K562 (cell line): ENCODE measurements around the gene WDR70. TPM values are rescaled to one million over a fixed set of nuclear protein-coding genes. Genes with fewer than 3 reads are reported as not detected.

Source experiments
- CHCHD3 ChIP-seq: fragments of 250-450 bp; sonication (Bioruptor Pico); IDR thresholded peaks from 2 replicates; pipeline ENCODE4 v2.1.2; 2022; ENCODE audit warnings: mild to moderate bottlenecking
- DNMT1 ChIP-seq: fragments of 450-650 bp; IDR thresholded peaks from 2 replicates; pipeline ENCODE4 v1.6.1; 2016; ENCODE audit warnings: antibody characterized with exemption, mild to moderate bottlenecking
- E2F3 ChIP-seq: fragments of 250-450 bp; sonication (Bioruptor Pico); IDR thresholded peaks from 2 replicates; pipeline ENCODE4 v1.4.0; 2020; ENCODE audit warnings: mild to moderate bottlenecking
- EHMT2 ChIP-seq: fragments of 450-650 bp; IDR thresholded peaks from 2 replicates; pipeline ENCODE4 v1.6.1; 2018; ENCODE audit warnings: antibody characterized with exemption
- ELF1 ChIP-seq: fragments of 200-800 bp; sonication (Bioruptor generic); IDR thresholded peaks from 2 replicates; pipeline ENCODE4 v1.6.1; 2016; ENCODE audit warnings: missing genetic modification characterization, missing compliant biosample characterization
- ELF2 ChIP-seq: fragments of 250-450 bp; sonication (Bioruptor Pico); IDR thresholded peaks from 2 replicates; pipeline ENCODE4 v1.5.0; 2021; ENCODE audit warnings: mild to moderate bottlenecking
- ETV1 ChIP-seq: fragments of 450-650 bp; conservative IDR thresholded peaks from 2 replicates; pipeline ENCODE4 v1.6.1; 2016; ENCODE audit warnings: missing genetic modification characterization, control low read depth, low read depth, missing compliant biosample characterization
- FOXP4 ChIP-seq: sonication (generic); formaldehyde crosslinking; IDR thresholded peaks from 2 replicates; pipeline ENCODE4 v1.8.0; 2022; ENCODE audit warnings: mild to moderate bottlenecking, missing genetic modification reagents, borderline replicate concordance
- HDAC2 ChIP-seq: fragments of 450-650 bp; IDR thresholded peaks from 2 replicates; pipeline ENCODE4 v1.6.1; 2016; ENCODE audit warnings: mild to moderate bottlenecking
- KAT2B ChIP-seq: IDR thresholded peaks from one replicate; pipeline ENCODE4 v1.6.1; 2012; ENCODE audit warnings: low read depth, mild to moderate bottlenecking, control low read depth, inconsistent platforms, low read length, moderate library complexity
- NR2C1 ChIP-seq, 2 experiments: fragments of 450-650 bp; IDR thresholded peaks; 2 replicates each; pipeline ENCODE4 v1.6.1; 2017; ENCODE audit warnings: mild to moderate bottlenecking in 2 of 2, antibody characterized with exemption in 1 of 2, inconsistent platforms in 1 of 2, missing compliant biosample characterization in 1 of 2, missing genetic modification characterization in 1 of 2
- PHB2 ChIP-seq: fragments of 450-650 bp; IDR thresholded peaks from 2 replicates; pipeline ENCODE4 v1.6.1; 2017; ENCODE audit warnings: low read depth
- PHF20 ChIP-seq: fragments of 450-650 bp; IDR thresholded peaks from 2 replicates; pipeline ENCODE4 v1.6.1; 2018; ENCODE audit not compliant: partially characterized antibody
- POLR2H ChIP-seq: IDR thresholded peaks from 2 replicates; pipeline ENCODE4 v1.6.1; 2016; ENCODE audit warnings: missing genetic modification characterization, low read depth, mild to moderate bottlenecking, control low read depth, missing compliant biosample characterization, moderate library complexity
- PTTG1 ChIP-seq: fragments of 450-650 bp; IDR thresholded peaks from 2 replicates; pipeline ENCODE4 v1.6.1; 2016; ENCODE audit warnings: low read depth, mild to moderate bottlenecking, missing genetic modification characterization, missing compliant biosample characterization
- RBFOX2 ChIP-seq: fragments of 200-400 bp; formaldehyde crosslinking; IDR thresholded peaks from 2 replicates; pipeline ENCODE4 v1.6.1; 2017; ENCODE audit warnings: low read depth, mild to moderate bottlenecking, low read length, moderate library complexity
- SMAD3 ChIP-seq: fragments of 450-650 bp; formaldehyde crosslinking; conservative IDR thresholded peaks from 2 replicates; pipeline ENCODE4 v1.4.0; 2020; ENCODE audit warnings: mild to moderate bottlenecking
- TBL1XR1 ChIP-seq, 2 experiments: IDR thresholded peaks; 2 replicates each; pipeline ENCODE4 v1.6.1; 2012; ENCODE audit warnings: improper control_type of control experiment in 2 of 2, low read length in 2 of 2, mild to moderate bottlenecking in 1 of 2
- TEAD1 ChIP-seq, 2 experiments: fragments of 450-650 bp in 1 of 2; sonication (generic) in 1 of 2; formaldehyde crosslinking; IDR thresholded peaks; 2 replicates each; pipeline versions ENCODE4 v1.4.0 to v1.8.0; 2020 to 2022; ENCODE audit warnings: mild to moderate bottlenecking in 2 of 2, missing genetic modification reagents in 1 of 2
- THRAP3 ChIP-seq: fragments of 450-650 bp; IDR thresholded peaks from 2 replicates; pipeline ENCODE4 v1.6.1; 2016; ENCODE audit warnings: mild to moderate bottlenecking, inconsistent platforms, borderline replicate concordance
- ZBTB12 ChIP-seq: fragments of 250-450 bp; sonication (Bioruptor Pico); IDR thresholded peaks from 2 replicates; pipeline ENCODE4 v1.4.0; 2020
- ZKSCAN3 ChIP-seq: fragments of 250-450 bp; sonication (Bioruptor Pico); IDR thresholded peaks from 2 replicates; pipeline ENCODE4 v1.4.0; 2020
- ZNF143 ChIP-seq: sonication (generic); formaldehyde crosslinking; IDR thresholded peaks from 2 replicates; pipeline ENCODE4 v1.9.0; 2022; ENCODE audit warnings: mild to moderate bottlenecking, missing genetic modification reagents
- ZNF239 ChIP-seq: fragments of 250-450 bp; sonication (Bioruptor Pico); IDR thresholded peaks from 2 replicates; pipeline ENCODE4 v1.4.0; 2020; ENCODE audit warnings: mild to moderate bottlenecking
- ZNF384 ChIP-seq: IDR thresholded peaks from 2 replicates; pipeline ENCODE4 v1.6.1; 2012; ENCODE audit warnings: low read depth, low read length, improper control_type of control experiment
- ZNF696 ChIP-seq: fragments of 250-450 bp; sonication (Bioruptor Pico); conservative IDR thresholded peaks from 2 replicates; pipeline ENCODE4 v1.4.0; 2020; ENCODE audit warnings: mild to moderate bottlenecking, moderate library complexity
- ZNF699 ChIP-seq: fragments of 250-450 bp; sonication (Bioruptor Pico); IDR thresholded peaks from 2 replicates; pipeline ENCODE4 v1.8.0; 2021; ENCODE audit warnings: mild to moderate bottlenecking, moderate library complexity; ENCODE audit not compliant: insufficient replicate concordance
- polyA plus RNA-seq, 8 experiments: library from polyadenylated mRNA; depleted of rRNA in 4 of 8; stranded (reverse) in 5 of 8; unstranded in 3 of 8; fragments of >200 nt; fragmentation: Nextera tagmentation in 2 of 8; fragmentation: Illumina TruSeq in 1 of 8; extraction: Ambion mirVana in 2 of 8; extraction: Trizol in 1 of 8; gene quantifications; 2 replicates each; pipeline versions ENCODE4 v1.2.1 to v1.2.3, GENCODE V29; 2011 to 2014; ENCODE audit warnings: inconsistent platforms in 1 of 8, missing spikeins in 1 of 8
- total RNA-seq, 7 experiments: library from RNA; depleted of rRNA in 6 of 7; stranded (reverse); fragments of >200 nt in 6 of 7; fragmentation: Illumina TruSeq in 2 of 7; extraction: Trizol in 2 of 7; gene quantifications; 2 replicates each; pipeline versions ENCODE4 v1.2.1 to v1.2.3, GENCODE V29; 2011 to 2021; ENCODE audit warnings: low replicate concordance in 1 of 7

WDR70 gene
- total and polyA plus RNA-seq, 9 of the 15 experiments (the other 6 are each of a cell fraction or from before 2014, with no cell fraction given) = 16.8 to 46.6 (median 38.8) TPM

- no peak for TF ChIP-seq E2F3 (CRISPR knock-in tag)
- no peak for TF ChIP-seq ZBTB12 (CRISPR knock-in tag)
- TF ChIP-seq ZNF696 = no peak
- TF ChIP-seq TEAD1 (CRISPR knock-in tag; IDR thresholded peaks at IDR 0.05) = peak; percentile 87 to 96
- TF ChIP-seq KAT2B = no peak
- peak; percentile 40; the same call in 1 of the 2 replicates for TF ChIP-seq RBFOX2
- TF ChIP-seq NR2C1 (IDR thresholded peaks at IDR 0.05) = no peak
- TF ChIP-seq NR2C1 (tag; IDR thresholded peaks at IDR 0.05) = no peak
- TF ChIP-seq POLR2H (tag) = peak; percentile 47; the same call in 1 of the 2 replicates
- TF ChIP-seq THRAP3 = no peak
- TF ChIP-seq PHB2 = no peak
- TF ChIP-seq PHF20 = no peak
- TF ChIP-seq SMAD3 (CRISPR knock-in tag) = no peak; the same call in 1 of the 2 replicates
- TF ChIP-seq ELF2 = peak; percentile 62; the same call in 1 of the 2 replicates
- no peak for TF ChIP-seq CHCHD3 (CRISPR knock-in tag)
- TF ChIP-seq ZNF699 (CRISPR knock-in tag) = no peak
- peak; percentile 58; the same call in 1 of the 2 replicates for TF ChIP-seq ELF1
- no peak for TF ChIP-seq ZKSCAN3
- TF ChIP-seq PTTG1 (tag) = no peak
- TF ChIP-seq TBL1XR1 (IDR thresholded peaks at IDR 0.05; ENCODE audit: low read length in 2 of 2) = peak in 1 of 2 experiments; percentile 53; a peak in 2 of 4 replicates
- peak; percentile 97 for TF ChIP-seq ETV1 (tag)
- no peak for TF ChIP-seq ZNF239 (CRISPR knock-in tag)
- TF ChIP-seq HDAC2 = peak; percentile 91
- 0 out of 2 replicates have a peak, but pooled peaks have one; percentile 17 for TF ChIP-seq ZNF384
- TF ChIP-seq DNMT1 = no peak
- TF ChIP-seq ZNF143 (CRISPR knock-in tag) = no peak
- TF ChIP-seq FOXP4 (CRISPR knock-in tag) = peak; percentile 35; the same call in 1 of the 2 replicates
- TF ChIP-seq EHMT2 = peak; percentile 29; the same call in 1 of the 2 replicates
These were observed 173.9 kb downstream of the WDR70 start (continued) for GRCh38 chr5:37552770-37553719.
